OCI-LY1 (cell line): ENCODE measurements around the gene CDH13.

Experiments used
- H2AFZ ChIP-seq: fragments of 200-600 bp; sonication (generic), shearing (Covaris generic); 2 replicates; pipeline ENCODE4 v1.6.0; 2014; ENCODE audit warnings: antibody characterized with exemption, mild to moderate bottlenecking, low read length
- H3F3A ChIP-seq: fragments of 200-600 bp; sonication (generic), shearing (Covaris generic); 2 replicates; pipeline ENCODE4 v1.6.0; 2014; ENCODE audit warnings: mild to moderate bottlenecking, antibody characterized with exemption, low read length, moderate library complexity; ENCODE audit not compliant: insufficient read depth
- H3K27ac ChIP-seq: fragments of 200-600 bp; sonication (generic); 2 replicates; pipeline ENCODE4 v1.5.1; 2014; ENCODE audit warnings: low read length, mixed run types, mild to moderate bottlenecking, low read depth; ENCODE audit not compliant: poor library complexity, severe bottlenecking
- H3K27me3 ChIP-seq: fragments of 200-600 bp; sonication (generic); 2 replicates; pipeline ENCODE4 v1.6.0; 2014; ENCODE audit warnings: antibody characterized with exemption, mild to moderate bottlenecking, low read length, moderate library complexity; ENCODE audit not compliant: insufficient read depth
- H3K36me3 ChIP-seq: fragments of 200-600 bp; sonication (generic); 2 replicates; pipeline ENCODE4 v1.6.1; 2014; ENCODE audit warnings: mild to moderate bottlenecking, antibody characterized with exemption, low read length, moderate library complexity, mixed read lengths; ENCODE audit not compliant: insufficient read depth
- H3K4me1 ChIP-seq: fragments of 200-600 bp; sonication (generic); 2 replicates; pipeline ENCODE4 v1.5.1; 2014; ENCODE audit warnings: mild to moderate bottlenecking, low read length, moderate library complexity; ENCODE audit not compliant: insufficient read depth, severe bottlenecking
- H3K4me2 ChIP-seq: fragments of 200-600 bp; sonication (generic), shearing (Covaris generic); 2 replicates; pipeline ENCODE4 v1.6.1; 2014; ENCODE audit warnings: low read length
- H3K4me3 ChIP-seq: fragments of 200-600 bp; sonication (generic); 2 replicates; pipeline ENCODE4 v1.5.1; 2014; ENCODE audit warnings: low read length, low read depth, mild to moderate bottlenecking, mixed read lengths; ENCODE audit not compliant: poor library complexity, severe bottlenecking
- H3K79me2 ChIP-seq: fragments of 200-600 bp; shearing (Covaris generic); 2 replicates; pipeline ENCODE4 v1.6.1; 2016; ENCODE audit warnings: mixed run types, low read length, mixed read lengths; ENCODE audit not compliant: insufficient read depth
- H3K9ac ChIP-seq: fragments of 200-600 bp; sonication (generic), shearing (Covaris generic); 2 replicates; pipeline ENCODE4 v1.6.1; 2014; ENCODE audit warnings: mild to moderate bottlenecking, low read length, mixed read lengths
- H3K9me2 ChIP-seq: fragments of 200-600 bp; sonication (generic), shearing (Covaris generic); 2 replicates; pipeline ENCODE4 v1.6.1; 2014; ENCODE audit warnings: low read depth, mild to moderate bottlenecking, low read length, mixed read lengths
- H3K9me3 ChIP-seq: fragments of 200-600 bp; shearing (Covaris generic); 2 replicates; pipeline ENCODE4 v1.6.1; 2014; ENCODE audit warnings: low read length, mixed read lengths
- H4K20me1 ChIP-seq: fragments of 200-600 bp; sonication (generic), shearing (Covaris generic); 2 replicates; pipeline ENCODE4 v1.6.0; 2016; ENCODE audit warnings: mild to moderate bottlenecking, low read length; ENCODE audit not compliant: insufficient read depth
- EZH2 ChIP-seq: fragments of 200-600 bp; sonication (generic), shearing (Covaris generic); IDR thresholded peaks from 2 replicates; pipeline ENCODE4 v1.8.0; 2017; ENCODE audit warnings: borderline replicate concordance, mixed run types, mild to moderate bottlenecking, antibody characterized with exemption, low read length, moderate library complexity, mixed read lengths
- TF ChIP-seq, protein P1 (sequence below): fragments of 200-600 bp; sonication (generic), shearing (Covaris generic); IDR thresholded peaks from 2 replicates; pipeline ENCODE4 v1.5.1; 2017; ENCODE audit warnings: mild to moderate bottlenecking, antibody characterized with exemption, low read length, moderate library complexity, mixed read lengths

Gene CDH13

DNA sequence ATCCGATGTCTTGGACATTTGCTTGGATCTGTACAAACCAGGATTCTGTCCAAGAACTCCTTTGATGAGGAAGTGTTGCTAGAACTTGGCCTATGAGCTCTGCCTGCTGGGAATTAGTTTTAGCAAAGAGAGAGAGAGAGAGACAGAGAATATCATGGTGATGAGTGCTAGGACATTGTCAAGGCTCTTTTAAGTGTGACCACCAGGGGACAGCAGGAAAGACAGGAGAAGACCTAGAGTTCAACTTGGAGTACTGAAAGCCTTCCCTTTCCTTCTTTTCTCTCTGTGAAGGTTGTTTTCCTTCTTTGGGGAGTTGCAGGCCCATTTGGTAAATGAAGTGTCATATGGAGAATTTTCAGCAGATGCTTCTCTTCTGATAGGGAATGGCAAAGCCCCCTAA lies 791.8 kb downstream of the CDH13 start:
- H3K27me3 ChIP-seq: no peaks in the 10 kb centered on the region
- TF ChIP-seq, protein P1, sequence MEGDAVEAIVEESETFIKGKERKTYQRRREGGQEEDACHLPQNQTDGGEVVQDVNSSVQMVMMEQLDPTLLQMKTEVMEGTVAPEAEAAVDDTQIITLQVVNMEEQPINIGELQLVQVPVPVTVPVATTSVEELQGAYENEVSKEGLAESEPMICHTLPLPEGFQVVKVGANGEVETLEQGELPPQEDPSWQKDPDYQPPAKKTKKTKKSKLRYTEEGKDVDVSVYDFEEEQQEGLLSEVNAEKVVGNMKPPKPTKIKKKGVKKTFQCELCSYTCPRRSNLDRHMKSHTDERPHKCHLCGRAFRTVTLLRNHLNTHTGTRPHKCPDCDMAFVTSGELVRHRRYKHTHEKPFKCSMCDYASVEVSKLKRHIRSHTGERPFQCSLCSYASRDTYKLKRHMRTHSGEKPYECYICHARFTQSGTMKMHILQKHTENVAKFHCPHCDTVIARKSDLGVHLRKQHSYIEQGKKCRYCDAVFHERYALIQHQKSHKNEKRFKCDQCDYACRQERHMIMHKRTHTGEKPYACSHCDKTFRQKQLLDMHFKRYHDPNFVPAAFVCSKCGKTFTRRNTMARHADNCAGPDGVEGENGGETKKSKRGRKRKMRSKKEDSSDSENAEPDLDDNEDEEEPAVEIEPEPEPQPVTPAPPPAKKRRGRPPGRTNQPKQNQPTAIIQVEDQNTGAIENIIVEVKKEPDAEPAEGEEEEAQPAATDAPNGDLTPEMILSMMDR: no peak
- TF ChIP-seq EZH2: no peak
- H2AFZ ChIP-seq: no peak overlapping the region
- no peaks in the 10 kb centered on the region for H3F3A ChIP-seq
- no peaks in the 10 kb centered on the region for H3K9me3 ChIP-seq
- no peaks in the 10 kb centered on the region for H3K36me3 ChIP-seq
- no peak overlapping the region for H3K4me2 ChIP-seq
- no peaks in the 10 kb centered on the region for H3K79me2 ChIP-seq
- H3K9me2 ChIP-seq: no peaks in the 10 kb centered on the region
- no peak overlapping the region for H3K4me3 ChIP-seq
- no peak overlapping the region for H3K9ac ChIP-seq
- no peak overlapping the region for H3K27ac ChIP-seq
- no peaks in the 10 kb centered on the region for H3K4me1 ChIP-seq
- H4K20me1 ChIP-seq: no peaks in the 10 kb centered on the region

DNA sequence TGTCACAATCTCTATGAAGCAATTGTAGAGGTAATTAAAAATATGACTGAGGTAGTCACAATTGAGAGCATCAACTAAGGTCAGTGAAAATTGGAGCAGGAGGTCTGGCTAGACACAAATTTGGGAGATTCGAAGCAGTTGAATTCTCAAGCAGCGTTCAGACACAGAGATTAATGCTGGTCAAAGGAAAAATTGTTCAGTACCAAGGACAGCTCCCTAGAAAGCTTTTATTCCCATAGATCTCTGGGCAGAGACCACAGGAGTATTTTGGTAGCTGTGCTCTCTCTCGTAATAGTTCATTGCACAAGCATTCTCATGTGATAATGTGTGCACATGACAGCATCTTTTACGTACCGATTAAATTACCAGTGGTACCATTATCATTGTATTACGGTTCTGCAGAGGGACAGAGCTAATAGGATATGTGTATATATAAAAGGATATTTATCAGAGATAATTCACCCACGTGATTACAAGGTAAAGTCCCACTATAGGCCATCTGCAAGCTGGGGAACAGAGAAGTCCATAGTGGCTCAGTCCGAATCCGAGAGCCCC lies 793.5 kb downstream of the CDH13 start:
- H3K27ac ChIP-seq: no peak overlapping the region
- H2AFZ ChIP-seq: no peak overlapping the region
- no peaks in the 10 kb centered on the region for H3F3A ChIP-seq
- no peak overlapping the region for H3K9ac ChIP-seq
- H3K9me2 ChIP-seq: no peaks in the 10 kb centered on the region
- no peaks in the 10 kb centered on the region for H3K9me3 ChIP-seq
- no peaks in the 10 kb centered on the region for H3K36me3 ChIP-seq
- no peaks in the 10 kb centered on the region for H3K27me3 ChIP-seq
- H3K4me2 ChIP-seq: no peak overlapping the region
- H3K4me3 ChIP-seq: no peak overlapping the region
- no peaks in the 10 kb centered on the region for H3K4me1 ChIP-seq
- TF ChIP-seq, protein P1: no peak
- TF ChIP-seq EZH2: no peak
- H3K79me2 ChIP-seq: no peaks in the 10 kb centered on the region
- no peaks in the 10 kb centered on the region for H4K20me1 ChIP-seq

DNA sequence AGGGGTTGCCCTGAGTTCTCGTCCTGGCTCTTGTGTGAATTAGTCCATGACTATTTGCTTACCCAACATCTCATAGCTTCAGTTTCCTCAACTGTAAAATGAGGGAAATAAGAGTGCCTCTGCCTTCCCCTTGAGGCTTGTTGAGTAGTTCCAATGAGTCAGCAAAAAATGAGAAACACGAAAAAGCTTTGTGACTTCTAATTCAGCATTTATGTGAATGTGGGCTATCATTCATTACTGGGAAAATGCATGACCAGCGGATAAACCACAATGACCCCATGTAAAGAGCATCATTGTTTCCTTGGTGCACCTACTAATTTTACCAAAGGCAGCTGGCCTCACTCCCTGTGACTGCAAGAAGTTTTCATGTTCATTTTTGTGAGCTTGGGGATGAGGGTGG lies 806.4 kb downstream of the CDH13 start:
- Histone ChIP-seq H3K9ac (no peak overlapping the region), H2AFZ (no peak overlapping the region), H3K79me2 (no peaks in the 10 kb centered on the region), H3F3A (no peaks in the 10 kb centered on the region), H4K20me1 (no peaks in the 10 kb centered on the region), H3K4me3 (no peak overlapping the region), H3K27me3 (no peaks in the 10 kb centered on the region), H3K36me3 (no peaks in the 10 kb centered on the region), H3K9me2 (no peaks in the 10 kb centered on the region), H3K27ac (no peak overlapping the region), H3K9me3 (no peaks in the 10 kb centered on the region), H3K4me1 (no peaks in the 10 kb centered on the region), H3K4me2 (no peak overlapping the region)
- TF ChIP-seq, protein P1: no peak
